Activated CD4-positive, alpha-beta T cell treated with anti-CD3 and anti-CD28 coated beads, Interleukin-2, amount 50 U/mL, for 24 hours (primary cell): ENCODE data around the gene MGAM2.

ENCODE experiments used
- DNase-seq, 2 donors: peaks; one replicate each; pipeline ENCODE4 v3.0.0-alpha.2; 2020; ENCODE audit warnings: low read depth in 1 of 2, low spot score in 1 of 2

The MGAM2 gene

DNA sequence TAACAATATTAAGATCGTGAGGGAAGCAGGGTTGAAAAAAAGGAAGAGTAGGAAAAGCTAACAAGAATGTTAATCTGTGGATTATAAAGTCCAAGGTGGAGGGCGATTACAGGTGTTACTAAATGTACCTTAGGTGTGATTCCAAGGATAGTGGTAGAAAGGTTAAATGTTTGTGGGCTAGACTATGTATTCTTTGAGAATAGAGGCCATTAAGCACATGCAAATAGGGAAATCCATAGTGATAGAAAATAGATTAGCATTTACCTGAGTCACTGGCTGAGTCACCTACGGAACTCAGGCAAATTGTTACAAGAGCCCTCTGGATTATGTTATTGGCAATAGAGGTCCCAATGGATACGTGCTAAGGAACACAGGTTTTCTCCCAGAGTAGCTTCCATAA is 9.0 kb downstream of the MGAM2 start:
- no peak for DNase-seq

DNA sequence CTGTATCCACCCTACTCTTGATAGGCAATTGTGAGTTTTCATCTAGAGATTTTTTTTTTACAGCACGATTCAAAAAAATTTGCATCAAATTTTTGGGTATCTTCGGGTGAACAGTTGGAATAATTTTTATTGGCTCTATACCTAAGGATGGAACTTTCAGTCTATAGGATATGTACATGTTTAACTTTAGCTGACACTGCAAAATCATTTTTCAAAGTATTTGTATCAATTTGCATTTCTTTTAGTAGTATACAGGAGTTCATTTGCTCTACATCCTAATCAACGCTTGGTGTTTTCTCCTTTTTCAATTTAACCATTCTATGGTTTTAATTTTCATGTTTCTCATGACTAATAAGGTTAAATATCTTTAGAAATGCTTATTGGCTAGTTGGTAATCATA is 11.7 kb downstream of the MGAM2 start:
- no peak for DNase-seq

GRCh38 chr7:142125256-142125955 is 13.9 kb downstream of the MGAM2 start:
- DNase-seq: no peak

DNA sequence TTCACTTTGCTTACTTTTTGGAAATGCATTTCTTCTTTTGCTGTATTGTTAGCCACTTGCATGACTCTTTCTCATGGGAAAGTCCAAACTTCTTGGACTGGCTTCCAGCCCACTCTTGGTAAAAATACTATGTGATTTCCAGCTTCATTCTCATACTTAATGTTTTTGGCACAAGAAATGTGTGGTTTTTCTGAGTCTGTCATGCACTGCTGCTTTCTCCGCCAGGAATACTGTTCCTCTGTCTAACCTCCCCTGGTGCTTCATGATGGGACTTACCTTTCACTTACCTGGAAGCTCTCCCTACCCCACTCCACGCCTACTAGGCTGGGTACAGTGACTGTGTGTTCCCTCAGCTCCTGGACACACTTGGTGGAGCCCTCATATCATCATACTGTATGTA is 18.7 kb downstream of the MGAM2 start:
- no peak for DNase-seq

- no peak for DNase-seq
Measured at GRCh38 chr7:142131439-142132185, 20.1 kb downstream of the MGAM2 start.

- no peak for DNase-seq
Measured at GRCh38 chr7:142133731-142134148, 22.2 kb downstream of the MGAM2 start.

GRCh38 chr7:142134909-142135308 is 23.4 kb downstream of the MGAM2 start:
- no peak for DNase-seq

DNA sequence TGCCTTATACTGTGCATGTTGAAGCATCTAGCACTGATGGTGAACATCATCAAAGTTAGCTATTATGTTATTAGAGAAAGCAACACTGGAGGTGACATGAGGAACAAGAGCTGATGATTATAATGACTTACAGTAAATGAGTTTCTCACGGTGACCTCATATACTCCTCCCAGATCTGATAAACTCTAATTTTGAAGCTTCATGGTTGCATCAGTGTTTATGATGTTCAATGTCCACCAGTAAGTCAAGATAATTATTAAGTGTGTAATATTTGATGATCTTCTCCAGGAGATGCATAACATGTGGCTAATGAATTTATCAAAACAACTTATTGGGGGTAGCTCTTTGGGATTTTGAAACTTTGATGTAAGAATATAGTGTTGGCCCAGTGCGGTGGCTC is 27.5 kb downstream of the MGAM2 start:
- DNase-seq: no peak

DNA sequence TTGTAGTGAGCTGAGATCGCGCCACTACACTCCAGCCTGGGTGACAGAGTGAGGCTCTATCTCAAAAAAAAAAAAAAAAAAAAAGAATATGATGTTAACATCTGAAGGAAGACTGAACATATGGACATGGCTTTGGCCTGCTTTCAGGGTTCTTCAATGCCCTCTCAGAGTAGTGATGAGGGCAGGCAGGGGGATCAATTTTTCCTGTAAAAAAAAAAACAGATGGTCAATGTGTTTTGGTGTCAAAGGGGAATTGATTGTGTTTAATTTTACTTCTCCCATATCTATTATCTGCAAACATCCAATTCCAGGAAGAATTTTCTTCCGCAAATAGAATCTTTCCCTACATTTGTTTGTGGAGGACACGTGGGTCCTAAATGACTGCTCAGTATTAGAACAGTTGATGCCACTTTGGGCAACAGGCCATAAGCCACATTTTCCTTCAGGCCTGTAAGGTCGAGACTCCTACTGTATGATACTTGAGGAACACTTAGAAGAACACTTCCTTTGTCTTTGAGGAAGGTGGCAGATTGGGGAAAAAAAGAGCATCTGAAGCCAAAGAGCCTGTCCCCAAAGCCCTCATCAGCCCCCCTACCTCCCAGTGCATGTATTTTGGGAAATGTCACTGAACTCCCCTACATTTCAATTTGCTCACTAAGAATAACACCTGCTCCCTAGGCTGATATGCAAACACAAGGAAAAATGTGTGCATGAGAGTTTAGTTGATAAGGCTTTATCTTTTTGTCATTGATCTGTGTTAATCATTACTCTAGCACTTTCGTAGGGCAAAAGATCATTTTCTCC is 28.3 kb downstream of the MGAM2 start:
- DNase-seq: no peak

DNA sequence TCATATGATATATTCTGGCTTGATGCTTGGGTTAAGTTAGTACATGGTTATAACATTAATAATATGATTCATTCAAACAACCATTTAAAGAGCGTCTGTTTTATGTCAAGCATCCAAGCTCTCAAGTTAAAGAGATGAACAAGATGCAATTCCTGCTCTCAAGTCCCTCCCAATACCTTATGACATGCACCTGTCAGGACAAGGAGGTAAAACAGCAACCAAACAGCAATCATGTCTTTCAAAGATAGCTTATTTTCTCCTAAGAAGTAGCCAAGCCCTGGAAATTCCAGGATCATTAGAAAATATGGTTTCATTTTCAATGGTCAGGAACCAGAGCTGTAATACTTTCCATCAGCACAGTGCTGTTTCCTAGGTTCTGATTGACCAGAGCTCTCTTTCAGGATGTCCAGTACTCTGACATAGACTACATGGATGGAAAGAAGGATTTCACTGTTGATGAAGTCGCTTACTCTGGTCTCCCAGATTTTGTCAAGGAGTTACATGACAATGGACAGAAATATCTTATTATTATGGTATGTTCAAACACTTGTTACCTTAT is 29.0 kb downstream of the MGAM2 start:
- DNase-seq: no peak

DNA sequence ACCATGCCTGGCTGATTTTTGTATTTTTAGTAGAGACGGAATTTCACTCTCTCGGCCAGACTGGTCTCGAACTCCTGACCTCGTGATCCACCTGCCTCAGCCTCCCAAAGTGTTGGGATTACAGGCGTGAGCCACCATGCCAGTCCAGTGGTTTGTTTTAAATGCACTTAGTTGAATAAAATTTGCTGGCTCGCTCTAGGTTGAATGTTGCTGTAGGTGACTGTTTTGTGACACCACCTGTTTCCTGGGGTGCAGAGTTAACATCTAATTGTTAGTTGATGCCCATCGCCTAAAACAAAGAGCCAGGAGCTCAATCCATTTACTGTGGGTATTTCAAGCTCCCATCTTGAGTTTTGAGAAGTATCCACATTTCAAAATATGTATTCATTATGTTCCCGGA is 31.2 kb downstream of the MGAM2 start:
- DNase-seq: no peak

DNA sequence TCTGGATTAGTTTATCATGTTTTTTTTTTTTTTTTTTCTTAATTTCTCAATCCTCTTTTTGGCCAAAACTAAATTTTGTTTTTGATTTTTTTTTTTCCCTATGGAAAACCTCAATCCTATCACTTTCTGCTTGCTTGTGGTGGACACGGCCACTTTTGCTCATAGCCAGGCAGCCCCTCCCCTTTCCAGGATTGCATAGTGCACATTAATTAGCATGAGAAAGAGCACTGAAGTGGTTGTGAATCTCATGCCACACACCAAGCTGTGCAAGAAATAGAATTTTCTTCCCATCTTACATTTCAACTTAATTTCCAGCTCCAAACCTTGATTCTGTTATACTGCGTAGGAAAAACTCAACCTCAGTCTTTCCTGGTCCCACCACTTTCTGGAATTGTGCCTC is 34.6 kb downstream of the MGAM2 start:
- DNase-seq: no peak

DNA sequence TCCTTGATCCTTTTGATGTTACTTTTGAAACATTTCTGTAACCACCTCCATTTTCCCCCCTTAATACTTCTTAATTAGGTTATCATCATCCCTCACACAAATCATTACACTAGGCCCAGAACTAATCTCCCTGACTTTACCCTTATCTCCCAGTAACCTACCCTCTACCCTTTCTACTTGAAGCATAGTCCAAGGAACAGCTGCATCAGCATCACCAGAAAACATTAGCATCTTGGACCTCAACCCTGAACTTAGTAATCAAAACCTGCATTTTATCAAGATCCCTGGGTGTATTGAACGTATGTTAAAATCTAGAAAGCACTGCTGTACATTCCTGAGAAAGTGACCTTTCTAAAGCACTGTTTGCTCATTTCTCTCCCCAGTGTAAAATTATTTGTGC is 38.8 kb downstream of the MGAM2 start:
- DNase-seq: no peak

GRCh38 chr7:142150869-142151268 is 39.4 kb downstream of the MGAM2 start:
- DNase-seq: no peak

GRCh38 chr7:142152076-142152475 is 40.6 kb downstream of the MGAM2 start:
- DNase-seq: no peak

GRCh38 chr7:142153400-142153799 is 41.9 kb downstream of the MGAM2 start:
- no peak for DNase-seq

GRCh38 chr7:142158736-142159496 is 47.4 kb downstream of the MGAM2 start:
- DNase-seq: no peak

DNA sequence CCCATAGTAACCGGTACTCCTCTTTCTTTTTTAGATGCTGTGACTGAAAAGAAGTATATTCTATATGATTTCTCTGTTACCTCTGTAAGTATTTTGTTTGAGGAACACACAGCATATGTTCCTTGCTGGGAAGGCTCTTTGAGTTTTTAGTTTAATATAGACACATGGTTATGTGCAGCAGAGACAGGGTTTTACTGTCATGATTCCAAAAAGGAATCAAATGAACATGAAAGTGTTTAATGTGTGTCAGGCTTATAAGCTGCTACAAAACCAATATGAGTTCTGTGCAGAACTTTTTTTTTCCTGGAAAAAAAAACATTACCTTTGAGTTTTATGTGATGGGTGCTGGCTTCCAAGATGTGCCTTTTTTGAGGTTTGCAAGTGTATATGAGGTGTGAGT is 50.4 kb downstream of the MGAM2 start:
- DNase-seq: no peak

GRCh38 chr7:142168746-142169145 is 57.2 kb downstream of the MGAM2 start:
- DNase-seq: no peak

DNA sequence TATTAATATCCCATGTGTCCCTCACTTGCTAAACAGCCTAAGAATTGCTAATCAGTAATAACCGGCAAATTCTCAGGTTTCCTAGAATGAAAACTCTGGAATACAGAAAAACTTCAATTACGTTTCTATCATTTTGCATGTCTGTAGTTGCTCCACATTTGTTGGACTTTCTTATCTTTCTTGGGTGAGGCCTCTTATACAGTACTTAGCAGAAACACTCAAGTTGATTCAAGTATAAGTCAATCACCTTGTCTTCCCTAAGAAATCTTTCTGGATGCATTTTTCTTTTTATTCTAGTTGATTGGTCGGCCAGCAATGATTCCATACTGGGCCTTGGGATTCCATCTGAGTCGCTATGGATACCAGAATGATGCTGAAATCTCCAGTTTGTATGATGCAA is 61.4 kb downstream of the MGAM2 start:
- no peak for DNase-seq

- no peak for DNase-seq
Measured at GRCh38 chr7:142174441-142174840, 62.9 kb downstream of the MGAM2 start.
